Measurements from ENCODE around the gene AIPL1. TPM values are rescaled to one million over a fixed set of nuclear protein-coding genes. Genes with fewer than 3 reads are reported as not detected.

AIPL1 gene
- total RNA-seq, 1 donor from 2014 or later, result not detected

DNA sequence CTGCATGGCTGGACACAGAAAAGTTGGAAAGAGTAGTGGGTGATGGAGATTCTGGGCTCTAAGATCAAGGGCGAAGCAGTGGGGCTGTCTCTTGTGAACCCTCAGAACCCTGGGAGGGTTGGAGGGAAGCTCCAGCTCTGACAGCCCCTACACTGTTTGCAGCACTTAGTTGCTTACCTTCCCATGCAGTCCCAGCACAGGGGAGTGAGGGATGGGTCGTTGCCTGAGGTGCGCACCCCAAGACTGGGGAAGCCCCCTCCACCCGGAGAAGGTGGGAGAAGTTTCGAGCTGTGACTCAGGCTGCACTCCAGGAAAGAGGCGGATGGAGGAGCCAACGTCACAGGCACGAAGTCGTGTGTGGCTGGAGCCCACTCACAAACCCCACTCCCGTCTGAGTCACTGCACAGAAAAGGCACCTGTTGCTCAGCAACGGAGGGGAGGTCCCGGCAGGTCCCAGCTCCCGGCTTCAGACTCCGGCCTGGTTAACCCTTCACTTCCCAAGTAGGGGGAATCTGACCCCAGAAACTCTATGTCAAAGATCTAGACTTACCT lies 60.1 kb downstream of the AIPL1 start:
- peak in 1 of 2 donors; percentile 17 for DNase-seq (ENCODE audit: low read depth in 2 of 2)

DNA sequence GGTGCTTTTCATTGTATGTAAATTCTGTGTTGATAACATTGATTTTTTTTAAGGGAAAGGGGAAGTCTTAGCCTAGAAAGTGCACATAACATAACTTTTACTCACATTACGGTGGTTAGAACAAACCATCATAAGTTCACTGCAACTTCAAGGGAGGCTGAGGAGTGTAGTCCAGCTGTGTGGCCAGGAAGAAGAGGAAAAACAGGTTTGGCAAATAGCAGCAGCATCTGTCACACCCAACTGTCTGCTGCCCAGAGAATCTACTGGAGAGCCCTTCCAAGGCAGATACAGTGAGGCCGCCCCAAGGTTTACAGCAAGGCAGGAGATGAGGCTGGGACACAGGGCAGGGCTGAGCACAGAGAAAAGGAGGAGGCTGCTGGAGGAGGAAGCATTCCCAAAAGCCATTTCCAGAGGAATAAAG lies 60.6 kb downstream of the AIPL1 start:
- no peak for DNase-seq (ENCODE audit: low read depth in 2 of 2)

Other genes with a start within 250 kb of the AIPL1 start
- 4.6 and 10.5 TPM in 2 replicates for gene PIMREG, start 9.3 kb upstream of the AIPL1 start, total RNA-seq
- gene PITPNM3, start 121.4 kb upstream of the AIPL1 start, total RNA-seq, result 0.20 and 0.22 TPM in 2 replicates
- gene KIAA0753, start 205.6 kb upstream of the AIPL1 start, total RNA-seq, result 5.4 and 7.7 TPM in 2 replicates
- gene TXNDC17, start 205.9 kb upstream of the AIPL1 start, total RNA-seq, result 73.2 and 91.1 TPM in 2 replicates
- gene MED31, start 216.5 kb upstream of the AIPL1 start, total RNA-seq, result 5.7 and 6.7 TPM in 2 replicates
- gene C17orf100, start 216.6 kb upstream of the AIPL1 start, total RNA-seq, result 0.22 and 0.40 TPM in 2 replicates

Measured in lung microvascular endothelial cell (primary cell).